CD4-positive, alpha-beta memory T cell (primary cell): ENCODE results near the gene TPSB2. TPM values are rescaled to one million over a fixed set of nuclear protein-coding genes. Genes with fewer than 3 reads are reported as not detected.
A peak's percentile ranks its signal among the peaks of the same experiment; 100 is the strongest.
"Not testable (repeated sequence)": the region's sequence is repeated elsewhere in the genome, so short reads cannot be mapped to it uniquely, and the experiment has no call there.

Experiments
- CTCF ChIA-PET: fragments of 350-600 bp; sonication (Branson Sonifier 250); formaldehyde crosslinking; loops from one replicate; lab custom pipeline; 2021; ENCODE audit warnings: inconsistent platforms; ENCODE audit not compliant: partially characterized antibody; lab: Charles Lee
- POLR2A ChIA-PET: fragments of 350-600 bp; sonication (Branson Sonifier 250); formaldehyde crosslinking; loops from one replicate; lab custom pipeline; 2021; ENCODE audit not compliant: partially characterized antibody; lab: Charles Lee
- DNase-seq, 5 donors: peaks; one replicate each; pipeline versions ENCODE4 v3.0.0 to v3.0.0-alpha.2; 2020 to 2022; ENCODE audit warnings: mixed read lengths in 1 of 5
- H3K27ac ChIP-seq: one replicate; pipeline ENCODE4 v1.7.0; 2013; ENCODE audit warnings: low read depth, low read length
- H3K27me3 ChIP-seq: 2 replicates; pipeline ENCODE4 v1.7.0; 2013; ENCODE audit warnings: mild to moderate bottlenecking, low read length, moderate library complexity; ENCODE audit not compliant: insufficient read depth
- H3K36me3 ChIP-seq: 2 replicates; pipeline ENCODE4 v1.7.0; 2013; ENCODE audit warnings: mild to moderate bottlenecking, low read length, moderate library complexity; ENCODE audit not compliant: insufficient read depth
- H3K4me1 ChIP-seq: 2 replicates; pipeline ENCODE4 v1.7.0; 2013; ENCODE audit warnings: mild to moderate bottlenecking, low read length, moderate library complexity; ENCODE audit not compliant: insufficient read depth
- H3K4me3 ChIP-seq, 2 donors: one replicate each; pipeline ENCODE4 v1.7.0; 2013; ENCODE audit warnings: low read length in 2 of 2, mild to moderate bottlenecking in 1 of 2
- H3K9me3 ChIP-seq, 2 donors: one replicate each; pipeline ENCODE4 v1.7.0; 2013; ENCODE audit warnings: low read length in 2 of 2, control low read depth in 1 of 2; ENCODE audit not compliant: control insufficient read depth in 1 of 2
- H3K27ac Mint-ChIP-seq, 7 donors: one replicate each; pipeline ENCODE4 v1.8.0; 2020 to 2021; ENCODE audit warnings: mixed read lengths in 7 of 7, mild to moderate bottlenecking in 6 of 7, inconsistent platforms in 3 of 7, moderate library complexity in 3 of 7
- H3K27me3 Mint-ChIP-seq, 2 donors: one replicate each; pipeline ENCODE4 v1.8.0; 2020 to 2021; ENCODE audit warnings: mixed read lengths in 2 of 2
- H3K36me3 Mint-ChIP-seq, 2 donors: one replicate each; pipeline ENCODE4 v1.8.0; 2020 to 2021; ENCODE audit warnings: mixed read lengths in 2 of 2, inconsistent platforms in 1 of 2, mild to moderate bottlenecking in 1 of 2
- H3K4me1 Mint-ChIP-seq, 4 donors: one replicate each; pipeline ENCODE4 v1.8.0; 2020 to 2021; ENCODE audit warnings: mixed read lengths in 4 of 4, mild to moderate bottlenecking in 1 of 4
- H3K4me3 Mint-ChIP-seq, 8 donors: one replicate each; pipeline ENCODE4 v1.8.0; 2020 to 2021; ENCODE audit warnings: mixed read lengths in 8 of 8, mild to moderate bottlenecking in 7 of 8, moderate library complexity in 6 of 8, inconsistent platforms in 3 of 8
- H3K9me3 Mint-ChIP-seq, 8 donors: one replicate each; pipeline ENCODE4 v1.8.0; 2020 to 2021; ENCODE audit warnings: mixed read lengths in 8 of 8, mild to moderate bottlenecking in 5 of 8, inconsistent platforms in 3 of 8, moderate library complexity in 1 of 8
- intact Hi-C: fragments of 100-400 bp; cut with micrococcal nuclease; formaldehyde crosslinking; loops from one replicate; pipeline ENCODE4 v1.15.1; 2023
- polyA plus RNA-seq, 2 donors: library from polyadenylated mRNA; unstranded; fragments of 300-500 nt; fragmentation: Illumina TruSeq; gene quantifications; one replicate each; pipeline ENCODE4 v1.2.3, GENCODE V29; 2021
- total RNA-seq, 2 experiments: library from RNA; stranded (reverse); gene quantifications; one replicate each; pipeline ENCODE4 v1.2.3, GENCODE V29; 2021

TPSB2 gene
- total and polyA plus RNA-seq, 4 experiments from 2014 or later: not detected

DNA sequence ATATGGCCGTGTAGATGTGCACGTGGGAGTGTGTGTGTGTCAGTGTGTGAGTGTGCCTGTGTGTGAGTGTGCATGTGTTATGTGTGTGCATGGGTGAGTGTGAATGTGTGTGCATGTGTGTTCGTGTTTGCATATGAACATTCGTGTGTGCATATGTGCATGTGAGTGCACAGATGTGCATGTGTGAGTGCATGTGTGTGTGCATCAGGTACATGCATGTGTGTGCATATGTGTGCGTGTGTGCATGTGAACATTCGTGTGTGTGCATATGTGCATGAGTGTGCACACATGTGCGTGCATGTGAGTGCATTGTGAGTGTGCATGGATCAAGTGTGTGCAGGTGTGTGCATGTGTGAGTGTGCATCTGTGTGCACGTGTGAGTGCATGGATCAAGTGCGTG, 8.0 kb upstream of the TPSB2 start:
- Mint-ChIP-seq H3K27ac (peak overlapping the region in 1 of 7 donors; percentile 30), H3K4me1 (peaks cover 0 to 5% (median 3%) of the 10 kb centered on the region in 4 donors), H3K9me3 (peaks cover 0 to 2% (median 0%) of the 10 kb centered on the region in 8 donors), H3K4me3 (no peak overlapping the region), H3K27me3 (peaks cover 0 to 2% of the 10 kb centered on the region in 2 donors), H3K36me3 (no peaks in the 10 kb centered on the region)
- Histone ChIP-seq H3K27me3 (no peaks in the 10 kb centered on the region), H3K4me1 (no peaks in the 10 kb centered on the region), H3K9me3 (no peaks in the 10 kb centered on the region), H3K36me3 (no peaks in the 10 kb centered on the region), H3K4me3 (no peak overlapping the region), H3K27ac (no peak overlapping the region)
- no peak for DNase-seq
- ChIA-PET POLR2A (no interaction called here), CTCF (no interaction called here)
- intact Hi-C loops: no loop called here

DNA sequence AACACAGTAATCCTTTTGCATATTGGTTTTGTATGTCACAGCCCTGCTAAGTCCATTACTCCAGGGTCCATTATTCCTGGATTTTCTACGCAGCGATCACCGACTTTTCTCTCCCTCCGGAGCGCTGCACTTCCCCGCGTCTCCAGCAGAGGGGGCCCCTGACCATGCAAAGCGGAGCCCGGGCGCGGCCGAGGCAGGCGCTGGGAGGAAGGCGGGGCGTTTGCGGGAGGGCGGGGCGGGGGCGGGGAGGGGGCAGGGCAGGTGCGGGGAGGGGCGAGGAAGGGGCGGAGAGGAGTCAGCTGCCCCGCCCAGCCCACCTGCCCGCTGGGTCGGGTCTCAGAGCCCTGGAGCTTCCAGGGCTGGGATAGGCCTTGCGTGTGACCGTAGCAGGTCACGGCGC, 6.7 kb upstream of the TPSB2 start:
- H3K36me3 Mint-ChIP-seq, H3K27me3 Mint-ChIP-seq, H3K9me3 Mint-ChIP-seq, H3K27ac ChIP-seq, CTCF ChIA-PET, intact Hi-C loops, H3K27me3 ChIP-seq, H3K4me1 ChIP-seq, POLR2A ChIA-PET, H3K4me3 Mint-ChIP-seq, H3K27ac Mint-ChIP-seq, H3K9me3 ChIP-seq, DNase-seq, H3K4me3 ChIP-seq, H3K36me3 ChIP-seq, H3K4me1 Mint-ChIP-seq: not testable (repeated sequence)

DNA sequence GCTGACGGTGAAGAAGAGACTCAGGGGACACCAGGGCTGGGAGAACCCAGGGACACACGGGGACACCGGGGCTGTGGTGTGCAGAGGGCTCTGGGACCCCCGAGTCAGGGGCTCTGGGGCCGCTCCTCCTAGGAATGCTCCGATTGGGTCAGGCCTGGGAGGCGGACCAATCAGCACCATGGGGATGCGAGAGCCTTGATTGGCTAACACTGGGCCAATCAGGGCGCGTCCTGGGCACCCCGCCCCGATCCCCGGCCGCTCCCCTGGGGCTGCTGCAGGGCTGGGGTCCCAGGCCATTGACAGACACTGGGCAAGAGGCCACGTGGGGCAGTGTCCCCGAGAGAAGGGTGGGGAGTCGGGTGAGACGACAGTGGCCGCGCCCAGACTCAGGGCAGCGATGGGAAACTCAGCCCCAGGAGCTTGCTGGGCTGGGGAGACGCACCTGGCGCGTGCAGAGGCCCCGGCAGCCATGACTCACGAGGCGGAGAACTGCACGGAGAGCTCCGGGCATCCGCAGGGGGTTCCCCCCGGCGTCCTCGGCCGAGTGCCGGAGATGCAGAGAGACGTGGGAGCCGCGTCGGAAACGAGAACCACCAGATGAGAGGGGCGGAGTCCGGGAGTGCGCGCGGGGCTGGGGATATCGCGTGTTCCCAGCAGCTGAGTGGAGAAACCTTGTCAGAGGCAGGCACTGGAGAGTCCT, 2.2 kb upstream of the TPSB2 start:
- H3K4me1 ChIP-seq, intact Hi-C loops, H3K27ac Mint-ChIP-seq, H3K36me3 Mint-ChIP-seq, H3K4me3 ChIP-seq, H3K27me3 ChIP-seq, H3K27me3 Mint-ChIP-seq, H3K27ac ChIP-seq, H3K4me1 Mint-ChIP-seq, DNase-seq, H3K36me3 ChIP-seq, H3K4me3 Mint-ChIP-seq, H3K9me3 Mint-ChIP-seq, CTCF ChIA-PET, H3K9me3 ChIP-seq, POLR2A ChIA-PET: not testable (repeated sequence)

DNA sequence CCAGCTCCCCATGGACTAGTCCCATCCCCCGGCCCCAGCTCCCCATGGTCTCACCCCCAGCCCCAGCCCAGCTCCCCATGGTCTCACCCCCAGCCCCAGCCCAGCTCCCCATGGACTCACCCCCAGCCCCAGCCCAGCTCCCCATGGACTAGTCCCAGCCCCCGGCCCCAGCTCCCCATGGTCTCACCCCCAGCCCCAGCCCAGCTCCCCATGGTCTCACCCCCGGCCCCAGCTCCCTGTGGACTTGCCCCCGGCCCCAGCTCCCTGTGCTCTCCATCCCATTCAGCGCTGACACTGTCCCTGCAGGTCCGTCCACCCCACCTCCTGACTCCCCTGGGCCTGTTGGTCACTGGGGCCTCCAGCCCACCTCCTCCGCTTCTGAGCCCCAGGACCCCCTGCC, 1.3 kb upstream of the TPSB2 start:
- H3K4me1 ChIP-seq, H3K27me3 Mint-ChIP-seq, H3K4me3 ChIP-seq, H3K27me3 ChIP-seq, POLR2A ChIA-PET, H3K27ac ChIP-seq, intact Hi-C loops, CTCF ChIA-PET, H3K9me3 Mint-ChIP-seq, H3K9me3 ChIP-seq, H3K27ac Mint-ChIP-seq, H3K4me3 Mint-ChIP-seq, H3K36me3 Mint-ChIP-seq, H3K36me3 ChIP-seq, H3K4me1 Mint-ChIP-seq: not testable (repeated sequence)
- peak in 1 of 5 donors; percentile 25 for DNase-seq

DNA sequence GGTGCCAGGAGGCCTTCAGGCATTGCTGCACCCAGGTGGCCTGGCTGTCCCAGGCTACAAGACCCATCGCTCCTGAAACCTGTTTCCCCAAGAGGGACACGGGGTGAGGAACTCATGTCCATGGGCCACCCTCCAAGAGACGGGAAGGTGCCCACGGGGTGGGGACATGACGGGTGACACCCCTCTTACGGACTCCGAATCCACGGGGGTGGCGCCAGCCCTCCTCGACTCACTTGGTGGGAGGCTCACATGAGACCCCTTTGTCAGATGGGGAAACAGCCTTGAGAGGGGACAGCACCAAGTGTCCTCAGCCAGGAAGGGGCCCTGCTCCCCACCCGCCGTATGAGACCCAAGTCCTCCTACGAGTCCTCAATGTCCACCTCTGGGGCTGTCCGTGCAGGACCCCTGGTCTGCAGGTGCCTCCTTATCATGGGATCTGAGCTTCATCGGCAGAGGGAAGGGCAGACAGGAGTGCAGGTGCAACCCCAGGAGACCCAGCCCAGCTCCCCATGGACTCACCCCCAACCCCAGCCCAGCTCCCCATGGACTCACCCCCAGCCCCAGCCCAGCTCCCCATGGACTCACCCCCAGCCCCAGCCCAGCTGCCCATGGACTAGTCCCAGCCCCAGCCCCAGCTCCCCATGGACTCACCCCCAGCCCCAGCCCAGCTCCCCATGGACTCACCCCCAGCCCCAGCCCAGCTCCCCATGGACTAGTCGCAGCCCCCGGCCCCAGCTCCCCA, 658 bp upstream of the TPSB2 start:
- H3K4me3 ChIP-seq, POLR2A ChIA-PET, H3K4me1 ChIP-seq, H3K9me3 ChIP-seq, H3K9me3 Mint-ChIP-seq, CTCF ChIA-PET, H3K36me3 ChIP-seq, H3K36me3 Mint-ChIP-seq, intact Hi-C loops, H3K4me1 Mint-ChIP-seq, H3K27me3 Mint-ChIP-seq, H3K4me3 Mint-ChIP-seq, H3K27ac ChIP-seq, H3K27ac Mint-ChIP-seq, H3K27me3 ChIP-seq: not testable (repeated sequence)
- DNase-seq: peak in 1 of 5 donors; percentile 22

DNA sequence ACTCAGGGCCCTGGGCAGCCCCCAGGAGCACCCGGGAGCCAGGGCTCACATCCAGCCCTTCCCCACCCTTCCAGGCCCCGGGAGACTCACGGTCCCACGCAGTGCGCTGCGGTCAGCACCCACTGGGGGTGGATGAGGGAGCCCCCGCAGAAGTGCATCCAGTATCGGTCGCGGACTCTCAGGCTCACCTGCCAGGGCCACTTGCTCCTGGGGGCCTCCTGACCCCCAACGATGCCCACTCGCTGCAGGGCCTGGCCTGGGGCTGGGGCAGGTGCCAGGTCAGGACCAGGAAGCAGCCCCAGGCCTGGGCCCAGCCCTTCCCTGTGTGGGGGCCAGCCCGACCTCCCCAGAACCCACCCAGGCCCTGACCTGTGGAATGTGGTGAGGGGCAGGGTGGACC, 508 bp downstream of the TPSB2 start:
- H3K9me3 Mint-ChIP-seq, H3K36me3 Mint-ChIP-seq, H3K9me3 ChIP-seq, H3K4me1 ChIP-seq, H3K27me3 ChIP-seq, H3K4me3 ChIP-seq, intact Hi-C loops, CTCF ChIA-PET, H3K4me1 Mint-ChIP-seq, H3K36me3 ChIP-seq, POLR2A ChIA-PET, H3K27me3 Mint-ChIP-seq, H3K27ac Mint-ChIP-seq, H3K27ac ChIP-seq, H3K4me3 Mint-ChIP-seq: not testable (repeated sequence)
- peak in 1 of 5 donors; percentile 3 for DNase-seq

DNA sequence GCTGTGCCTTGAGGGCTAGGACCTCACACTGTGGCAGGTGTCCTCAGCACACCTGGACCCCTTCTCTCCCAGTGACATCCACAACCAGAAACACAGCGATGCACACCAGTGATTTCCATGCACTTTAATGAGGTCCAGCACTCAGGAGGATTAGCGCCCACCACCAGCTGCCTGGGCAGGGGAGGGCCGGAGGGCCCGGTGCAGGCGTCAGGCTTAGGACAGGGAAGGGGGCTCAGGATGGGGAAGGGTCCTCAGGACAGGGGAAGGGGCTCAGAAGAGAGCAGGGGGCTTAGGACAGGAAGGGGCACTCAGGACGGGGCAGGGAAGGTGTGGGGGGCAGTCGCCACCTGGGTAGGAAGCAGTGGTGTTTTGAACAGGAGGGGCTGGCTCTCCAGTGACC, 1.8 kb downstream of the TPSB2 start:
- H3K4me1 ChIP-seq, H3K4me1 Mint-ChIP-seq, H3K9me3 Mint-ChIP-seq, CTCF ChIA-PET, H3K27me3 ChIP-seq, H3K27ac ChIP-seq, POLR2A ChIA-PET, H3K36me3 ChIP-seq, DNase-seq, H3K9me3 ChIP-seq, H3K36me3 Mint-ChIP-seq, H3K4me3 ChIP-seq, H3K27me3 Mint-ChIP-seq, H3K4me3 Mint-ChIP-seq, intact Hi-C loops, H3K27ac Mint-ChIP-seq: not testable (repeated sequence)
